GM12892 (cell line): ENCODE data around the gene MB21D2.

Source experiments
- POLR2A ChIP-seq: IDR thresholded peaks from 2 replicates; pipeline ENCODE4 v1.6.1; 2011; ENCODE audit warnings: low read depth, low read length, control low read depth
- POLR2AphosphoS5 ChIP-seq: IDR thresholded peaks from 2 replicates; pipeline ENCODE4 v1.6.1; 2011; ENCODE audit warnings: low read depth, low read length, control low read depth
- TAF1 ChIP-seq: IDR thresholded peaks from 2 replicates; pipeline ENCODE4 v1.6.1; 2011; ENCODE audit warnings: low read depth, mild to moderate bottlenecking, control low read depth, low read length, borderline replicate concordance

- TF ChIP-seq POLR2A, result no peak
- TF ChIP-seq POLR2AphosphoS5, result no peak
- no peak for TF ChIP-seq TAF1
These were observed 29.8 kb upstream of the MB21D2 start for GRCh38 chr3:192947421-192947820.
